HepG2 (cell line): ENCODE measurements around the gene CDK6. TPM values are rescaled to one million over a fixed set of nuclear protein-coding genes. Genes with fewer than 3 reads are reported as not detected.

ENCODE experiments used
- ATAC-seq: fragments of 200-7000 bp; cut with Tn5 transposase; 3 replicates; pipeline ENCODE4 v1.9.1; 2020; ENCODE audit warnings: mild to moderate bottlenecking, moderate library complexity
- BruUV-seq: library from RNA; stranded (reverse); fragments of 400-500 nt; replicated peaks from 2 replicates; lab custom pipeline; 2021; lab: Mats Ljungman, UMichigan
- CTCF ChIA-PET: fragments of 300-600 bp; formaldehyde crosslinking; extraction: SDS; loops from one replicate; lab custom pipeline; 2021; ENCODE audit warnings: low total read pairs, inconsistent platforms, low intra/inter-chr PET ratio; lab: Yijun Ruan, JAX
- POLR2A ChIA-PET: fragments of 350-600 bp; sonication (Branson Sonifier 250); formaldehyde crosslinking; loops from one replicate; lab custom pipeline; 2020; ENCODE audit warnings: antibody characterized with exemption, inconsistent platforms; lab: Yijun Ruan, JAX
- DNase-seq: peaks from one replicate; pipeline ENCODE4 v3.0.0-alpha.2; 2015; ENCODE audit warnings: low spot score
- FAIRE-seq: peaks from 3 replicates; lab custom pipeline; 2011; peaks lifted over from hg19 to GRCh38; lab: Jason Lieb, UNC
- H2AFZ ChIP-seq: one replicate; pipeline ENCODE4 v1.6.1; 2011; ENCODE audit warnings: low read length, inconsistent platforms
- H3K27ac ChIP-seq: fragments of 300-600 bp; 3 replicates; pipeline ENCODE4 v1.8.0; 2011; ENCODE audit warnings: mixed run types, mild to moderate bottlenecking, mixed read lengths, low read length, inconsistent platforms; ENCODE audit not compliant: insufficient read depth; ENCODE audit errors: extremely low read length
- H3K27me3 ChIP-seq, 2 experiments: fragments of 200-600 bp in 1 of 2; 2 replicates in 1 of 2; 3 replicates in 1 of 2; pipeline versions ENCODE4 v1.6.0 to v1.8.0; 2011; ENCODE audit warnings: low read length in 2 of 2, mild to moderate bottlenecking in 2 of 2, moderate library complexity in 2 of 2, inconsistent platforms in 1 of 2; ENCODE audit not compliant: insufficient read depth in 2 of 2, control insufficient read depth in 1 of 2
- H3K36me3 ChIP-seq, 2 experiments: fragments of 200-600 bp in 1 of 2; replicated peaks in 1 of 2; 2 replicates in 1 of 2; 3 replicates in 1 of 2; pipeline versions ENCODE4 v1.5.1 to v1.8.0; 2011; ENCODE audit warnings: low read length in 2 of 2, inconsistent platforms in 1 of 2; ENCODE audit not compliant: insufficient read depth in 2 of 2, control insufficient read depth in 1 of 2
- H3K4me1 ChIP-seq: 2 replicates; pipeline ENCODE4 v1.5.1; 2012; ENCODE audit warnings: low read length, inconsistent platforms; ENCODE audit not compliant: insufficient read depth
- H3K4me2 ChIP-seq: 2 replicates; pipeline ENCODE4 v1.6.0; 2011; ENCODE audit warnings: low read depth, low read length, inconsistent platforms
- H3K4me3 ChIP-seq, 3 experiments: fragments of 200-600 bp in 1 of 3; sonication (generic), shearing (Covaris generic) in 1 of 3; replicated peaks in 1 of 3; 2 replicates each; pipeline ENCODE4 v1.5.1; 2011 to 2016; ENCODE audit warnings: low read length in 3 of 3, inconsistent platforms in 2 of 3, low read depth in 2 of 3, mild to moderate bottlenecking in 2 of 3, control low read depth in 1 of 3, mixed read lengths in 1 of 3; ENCODE audit not compliant: insufficient read depth in 1 of 3
- H3K79me2 ChIP-seq: one replicate; pipeline ENCODE4 v1.6.1; 2011; ENCODE audit warnings: low read length, inconsistent platforms; ENCODE audit not compliant: insufficient read depth
- H3K9ac ChIP-seq: 2 replicates; pipeline ENCODE4 v1.6.0; 2011; ENCODE audit warnings: mild to moderate bottlenecking, low read depth, low read length, inconsistent platforms; ENCODE audit not compliant: insufficient read depth
- H3K9me3 ChIP-seq: 2 replicates; pipeline ENCODE4 v1.5.1; 2012; ENCODE audit warnings: mild to moderate bottlenecking, low read length
- H4K20me1 ChIP-seq: 2 replicates; pipeline ENCODE4 v1.6.0; 2011; ENCODE audit warnings: inconsistent platforms, mild to moderate bottlenecking, low read length, moderate library complexity; ENCODE audit not compliant: insufficient read depth
- BCL6 ChIP-seq: IDR thresholded peaks from 2 replicates; pipeline ENCODE4 v1.6.1; 2016; ENCODE audit warnings: missing genetic modification reagents, missing compliant biosample characterization
- ISL2 ChIP-seq: sonication (generic); formaldehyde crosslinking; IDR thresholded peaks from 2 replicates; pipeline ENCODE4 v1.5.0; 2020; ENCODE audit warnings: missing genetic modification reagents
- KDM5B ChIP-seq: sonication (generic); formaldehyde crosslinking; IDR thresholded peaks from 2 replicates; pipeline ENCODE4 v1.4.0; 2020; ENCODE audit warnings: missing genetic modification reagents, mild to moderate bottlenecking, borderline replicate concordance
- MLXIP ChIP-seq: sonication (generic); formaldehyde crosslinking; IDR thresholded peaks from 2 replicates; pipeline ENCODE4 v1.9.0; 2021; ENCODE audit warnings: missing genetic modification reagents, borderline replicate concordance
- ONECUT2 ChIP-seq: sonication (generic); formaldehyde crosslinking; IDR thresholded peaks from 2 replicates; pipeline ENCODE4 v1.4.0; 2020; ENCODE audit warnings: missing genetic modification reagents
- REST ChIP-seq, 2 experiments: IDR thresholded peaks; 2 replicates each; pipeline ENCODE4 v1.6.1; 2011 to 2012; ENCODE audit warnings: low read length in 2 of 2, borderline replicate concordance in 1 of 2, low read depth in 1 of 2, mild to moderate bottlenecking in 1 of 2, moderate library complexity in 1 of 2
- SMC3 ChIP-seq: IDR thresholded peaks from 2 replicates; pipeline ENCODE4 v1.6.1; 2011; ENCODE audit warnings: low read length, improper control_type of control experiment
- TOE1 ChIP-seq: sonication (generic); formaldehyde crosslinking; IDR thresholded peaks from 2 replicates; pipeline ENCODE4 v1.4.0; 2020; ENCODE audit warnings: mild to moderate bottlenecking, missing genetic modification reagents
- TP53 ChIP-seq: sonication (generic); formaldehyde crosslinking; conservative IDR thresholded peaks from 2 replicates; pipeline ENCODE4 v1.4.0; 2020; ENCODE audit warnings: missing genetic modification reagents
- ZNF326 ChIP-seq: sonication (generic); formaldehyde crosslinking; IDR thresholded peaks from 2 replicates; pipeline ENCODE4 v1.4.0; 2020; ENCODE audit warnings: missing genetic modification reagents, borderline replicate concordance
- ZNF513 ChIP-seq: sonication (generic); formaldehyde crosslinking; conservative IDR thresholded peaks from 2 replicates; pipeline ENCODE4 v1.5.0; 2020; ENCODE audit warnings: missing genetic modification reagents
- ZNF614 ChIP-seq: IDR thresholded peaks from 2 replicates; pipeline ENCODE4 v1.6.1; 2018; ENCODE audit warnings: missing biosample characterization, missing genetic modification reagents, inconsistent platforms, borderline replicate concordance
- ZNF768 ChIP-seq: sonication (generic); formaldehyde crosslinking; IDR thresholded peaks from 2 replicates; pipeline ENCODE4 v1.4.0; 2020; ENCODE audit warnings: missing genetic modification reagents
- ZNF839 ChIP-seq: sonication (generic); formaldehyde crosslinking; IDR thresholded peaks from 2 replicates; pipeline ENCODE4 v1.4.0; 2020; ENCODE audit warnings: missing genetic modification reagents, mild to moderate bottlenecking, borderline replicate concordance
- ZSCAN25 ChIP-seq: sonication (generic); formaldehyde crosslinking; IDR thresholded peaks from 2 replicates; pipeline ENCODE4 v1.8.0; 2022; ENCODE audit warnings: mild to moderate bottlenecking, missing genetic modification reagents
- WGBS: methylation state at CpG from one replicate; pipeline ENCODE4 v1.1.6; 2017; ENCODE audit warnings: low lambda C conversion rate; 5-methylcytosine and 5-hydroxymethylcytosine counted together
- in situ Hi-C: cut with HindIII; loops from 2 replicates; pipeline ENCODE4 v1.10.0; 2017; ENCODE audit warnings: low pct_unique_long_range_greater_than_20kb; ENCODE audit not compliant: extremely low pct_ligation_motif_present
- intact Hi-C: fragments of 100-400 bp; cut with micrococcal nuclease; formaldehyde crosslinking; loops from one replicate; pipeline ENCODE4 v1.10.0; 2022; ENCODE audit not compliant: unreplicated experiment
- polyA plus RNA-seq, 8 experiments: library from polyadenylated mRNA; depleted of rRNA in 3 of 8; stranded (reverse) in 7 of 8; unstranded in 1 of 8; fragments of >200 nt; fragmentation: Illumina TruSeq in 4 of 8; extraction: Trizol in 4 of 8; gene quantifications; 2 replicates each; pipeline versions ENCODE4 v1.2.1 to v1.2.3, GENCODE V29; 2011 to 2016; ENCODE audit warnings: low read depth in 4 of 8, missing spikeins in 1 of 8, mixed read lengths in 1 of 8; ENCODE audit not compliant: insufficient read depth in 1 of 8
- total RNA-seq, 5 experiments: library from RNA; depleted of rRNA; stranded (reverse); fragments of >200 nt; fragmentation: Illumina TruSeq; extraction: Trizol; gene quantifications; 2 replicates each; pipeline ENCODE4 v1.2.3, GENCODE V29; 2016; ENCODE audit warnings: low read depth in 1 of 5
- TF ChIP-seq, protein P1 (sequence below): sonication (generic); formaldehyde crosslinking; IDR thresholded peaks from 2 replicates; pipeline ENCODE4 v1.9.0; 2021; ENCODE audit warnings: missing genetic modification reagents, mild to moderate bottlenecking, borderline replicate concordance

The CDK6 gene
- total and polyA plus RNA-seq, 2 of the 13 experiments (the other 11 are each of a cell fraction or from before 2014, with no cell fraction given) = 34.6 to 90.8 TPM

DNA sequence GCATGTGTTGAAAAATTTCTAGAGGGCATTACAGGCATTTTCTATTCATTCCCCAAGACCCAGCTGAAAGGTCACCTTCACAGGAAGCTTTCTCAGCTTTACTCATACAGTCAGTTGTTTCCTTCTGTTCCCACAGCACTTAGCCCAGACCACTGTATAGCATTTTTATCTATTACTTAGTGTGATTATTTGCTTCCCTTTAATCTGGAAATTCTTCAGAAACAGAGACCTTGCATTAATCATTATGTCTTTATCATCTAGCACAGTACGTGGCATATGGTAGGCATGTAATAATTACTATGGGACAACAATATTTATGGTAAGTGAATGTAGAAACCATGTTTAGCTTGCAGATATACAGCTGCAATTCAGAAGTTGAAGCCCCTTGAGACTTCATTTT, 38.2 kb upstream of the CDK6 start:
- no peak overlapping the region for H3K27ac ChIP-seq
- no TSS peak for BruUV-seq
- no peaks in the 10 kb centered on the region for H3K79me2 ChIP-seq
- no peak overlapping the region for H3K4me3 ChIP-seq
- no peak overlapping the region for H3K4me2 ChIP-seq
- no peak overlapping the region for H3K9ac ChIP-seq
- H4K20me1 ChIP-seq = no peaks in the 10 kb centered on the region
- H3K27me3 ChIP-seq = no peaks in the 10 kb centered on the region
- no peak for TF ChIP-seq ZNF839
- no peak for TF ChIP-seq ISL2 (CRISPR knock-in tag)
- TF ChIP-seq TP53 (CRISPR knock-in tag) = no peak
- TF ChIP-seq, protein P1, sequence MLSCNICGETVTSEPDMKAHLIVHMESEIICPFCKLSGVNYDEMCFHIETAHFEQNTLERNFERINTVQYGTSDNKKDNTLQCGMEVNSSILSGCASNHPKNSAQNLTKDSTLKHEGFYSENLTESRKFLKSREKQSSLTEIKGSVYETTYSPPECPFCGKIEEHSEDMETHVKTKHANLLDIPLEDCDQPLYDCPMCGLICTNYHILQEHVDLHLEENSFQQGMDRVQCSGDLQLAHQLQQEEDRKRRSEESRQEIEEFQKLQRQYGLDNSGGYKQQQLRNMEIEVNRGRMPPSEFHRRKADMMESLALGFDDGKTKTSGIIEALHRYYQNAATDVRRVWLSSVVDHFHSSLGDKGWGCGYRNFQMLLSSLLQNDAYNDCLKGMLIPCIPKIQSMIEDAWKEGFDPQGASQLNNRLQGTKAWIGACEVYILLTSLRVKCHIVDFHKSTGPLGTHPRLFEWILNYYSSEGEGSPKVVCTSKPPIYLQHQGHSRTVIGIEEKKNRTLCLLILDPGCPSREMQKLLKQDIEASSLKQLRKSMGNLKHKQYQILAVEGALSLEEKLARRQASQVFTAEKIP (CRISPR knock-in tag) = no peak
- TF ChIP-seq ZNF614 = no peak
- no peak for TF ChIP-seq BCL6
- no peak for TF ChIP-seq ZNF326
- no peak for TF ChIP-seq ONECUT2 (CRISPR knock-in tag)
- TF ChIP-seq MLXIP = no peak
- TF ChIP-seq KDM5B (CRISPR knock-in tag) = no peak
- no peak for TF ChIP-seq TOE1 (CRISPR knock-in tag)
- TF ChIP-seq SMC3 = no peak
- no peak for TF ChIP-seq ZNF768 (CRISPR knock-in tag)
- TF ChIP-seq ZSCAN25 = no peak
- TF ChIP-seq ZNF513 (CRISPR knock-in tag) = no peak
- no peak for TF ChIP-seq REST (IDR thresholded peaks at IDR 0.05; ENCODE audit: borderline replicate concordance in 1 of 2, low read depth in 1 of 2, low read length in 2 of 2)
- H3K9me3 ChIP-seq = no peaks in the 10 kb centered on the region; the same call in 1 of the 2 replicates
- ChIA-PET CTCF (no interaction called here), POLR2A (no interaction called here)
- H2AFZ ChIP-seq = no peak overlapping the region
- intact Hi-C loops (no loop called here), in situ Hi-C loops (no loop called here)
- ATAC-seq (no peak), FAIRE-seq (no peak), DNase-seq (no peak)
- 89% methylated on average over 1 of the region's 1 CpG for WGBS
- no peaks in the 10 kb centered on the region for H3K4me1 ChIP-seq
- H3K36me3 ChIP-seq = no peaks in the 10 kb centered on the region
